ENCODE measurements around the gene TYK2.

- TF ChIP-seq CTCF (IDR thresholded peaks at IDR 0.05) (no peak), POLR2A (IDR thresholded peaks at IDR 0.05) (no peak)
Measured at GRCh38 chr19:10374931-10375330, 5.4 kb downstream of the TYK2 start.
